NOMO-1 treated with DMSO at 0.1 percent for 48 hours (cell line): ENCODE data around the gene ELOVL1.

Experiments
- DNase-seq: peaks from one replicate; lab custom pipeline; 2025; ENCODE audit not compliant: unreplicated experiment; lab: John Stamatoyannopoulos, UW

Gene ELOVL1

GRCh38 chr1:43331688-43332087 is 36.1 kb downstream of the ELOVL1 start:
- DNase-seq: no peak

GRCh38 chr1:43329995-43330751 is 37.6 kb downstream of the ELOVL1 start:
- peak; percentile 51 for DNase-seq

GRCh38 chr1:43327549-43328292 is 40.1 kb downstream of the ELOVL1 start:
- DNase-seq: no peak

GRCh38 chr1:43325381-43325780 is 42.4 kb downstream of the ELOVL1 start:
- no peak for DNase-seq

GRCh38 chr1:43324810-43325209 is 43.0 kb downstream of the ELOVL1 start:
- DNase-seq: no peak

- DNase-seq: no peak
Observed at GRCh38 chr1:43322506-43322905, 45.3 kb downstream of the ELOVL1 start.

- no peak for DNase-seq
Observed at GRCh38 chr1:43321331-43321891, 46.4 kb downstream of the ELOVL1 start.

- no peak for DNase-seq
Observed at GRCh38 chr1:43319766-43320165, 48.0 kb downstream of the ELOVL1 start.

- DNase-seq: no peak
Observed at GRCh38 chr1:43319288-43319687, 48.5 kb downstream of the ELOVL1 start.

- no peak for DNase-seq
Observed at GRCh38 chr1:43318831-43319230, 49.0 kb downstream of the ELOVL1 start.

- no peak for DNase-seq
Observed at GRCh38 chr1:43317817-43318471, 49.9 kb downstream of the ELOVL1 start.

GRCh38 chr1:43316738-43317520 is 50.9 kb downstream of the ELOVL1 start:
- DNase-seq: no peak

- DNase-seq: no peak
Observed at GRCh38 chr1:43315963-43316737, 51.7 kb downstream of the ELOVL1 start.

GRCh38 chr1:43315481-43315880 is 52.3 kb downstream of the ELOVL1 start:
- DNase-seq: no peak

GRCh38 chr1:43314233-43314632 is 53.6 kb downstream of the ELOVL1 start:
- DNase-seq: no peak

- no peak for DNase-seq
Observed at GRCh38 chr1:43313771-43314170, 54.0 kb downstream of the ELOVL1 start.
